ENCODE results near the gene EXD2. TPM values are rescaled to one million over a fixed set of nuclear protein-coding genes. Genes with fewer than 3 reads are reported as not detected.

EXD2 gene
- total RNA-seq, 1 donor from 2014 or later: 31.2 TPM

DNA sequence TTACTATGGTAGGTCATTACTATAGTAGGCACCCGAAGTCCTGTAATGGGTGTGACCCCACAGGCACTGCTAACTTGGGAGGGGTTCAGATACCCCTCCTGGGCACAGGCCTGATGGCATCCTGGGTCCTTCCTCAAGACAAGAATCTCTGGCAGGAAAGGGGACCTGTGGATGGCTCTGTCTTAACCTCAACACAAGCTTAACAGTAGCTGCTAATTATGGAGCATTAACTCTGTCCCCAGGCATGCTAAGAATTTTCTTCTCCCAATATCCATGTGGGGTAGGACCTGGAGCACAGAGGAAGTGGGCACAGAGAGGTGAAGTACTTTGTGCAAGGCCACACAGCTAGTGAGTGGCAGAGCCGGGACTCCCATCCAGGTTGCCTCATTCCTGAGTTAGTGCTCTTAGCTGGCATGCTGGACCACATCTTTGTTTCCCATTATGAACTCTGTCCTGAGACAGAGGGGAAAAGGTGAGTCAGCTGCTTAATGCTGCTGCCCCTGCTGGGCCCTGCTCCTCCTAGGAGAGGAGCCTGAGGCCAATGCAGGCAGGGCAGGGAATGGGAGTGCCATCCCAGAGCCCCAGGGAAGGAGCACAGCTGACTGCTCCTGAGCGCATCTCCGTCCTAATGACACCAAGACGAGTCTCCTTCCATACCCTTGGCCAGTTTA is 100.7 kb downstream of the EXD2 start:
- DNase-seq: no peak
- Mint-ChIP-seq H3K4me3 (ENCODE audit: unreplicated experiment) (no peak overlapping the region), H3K9me3 (ENCODE audit: unreplicated experiment) (peaks cover 6% of the 10 kb centered on the region), H3K27ac (ENCODE audit: unreplicated experiment) (no peak overlapping the region), H3K27me3 (ENCODE audit: unreplicated experiment) (peaks cover 9% of the 10 kb centered on the region), H3K4me1 (ENCODE audit: low read depth, unreplicated experiment) (peaks cover 35% of the 10 kb centered on the region), H3K36me3 (ENCODE audit: unreplicated experiment) (no peaks in the 10 kb centered on the region)
- TF ChIP-seq, protein P1, sequence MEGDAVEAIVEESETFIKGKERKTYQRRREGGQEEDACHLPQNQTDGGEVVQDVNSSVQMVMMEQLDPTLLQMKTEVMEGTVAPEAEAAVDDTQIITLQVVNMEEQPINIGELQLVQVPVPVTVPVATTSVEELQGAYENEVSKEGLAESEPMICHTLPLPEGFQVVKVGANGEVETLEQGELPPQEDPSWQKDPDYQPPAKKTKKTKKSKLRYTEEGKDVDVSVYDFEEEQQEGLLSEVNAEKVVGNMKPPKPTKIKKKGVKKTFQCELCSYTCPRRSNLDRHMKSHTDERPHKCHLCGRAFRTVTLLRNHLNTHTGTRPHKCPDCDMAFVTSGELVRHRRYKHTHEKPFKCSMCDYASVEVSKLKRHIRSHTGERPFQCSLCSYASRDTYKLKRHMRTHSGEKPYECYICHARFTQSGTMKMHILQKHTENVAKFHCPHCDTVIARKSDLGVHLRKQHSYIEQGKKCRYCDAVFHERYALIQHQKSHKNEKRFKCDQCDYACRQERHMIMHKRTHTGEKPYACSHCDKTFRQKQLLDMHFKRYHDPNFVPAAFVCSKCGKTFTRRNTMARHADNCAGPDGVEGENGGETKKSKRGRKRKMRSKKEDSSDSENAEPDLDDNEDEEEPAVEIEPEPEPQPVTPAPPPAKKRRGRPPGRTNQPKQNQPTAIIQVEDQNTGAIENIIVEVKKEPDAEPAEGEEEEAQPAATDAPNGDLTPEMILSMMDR (IDR thresholded peaks at IDR 0.05; ENCODE audit: partially characterized antibody, unreplicated experiment): no peak

Other genes starting within 250 kb of the EXD2 start
- gene ACTN1, start 212.2 kb upstream of the EXD2 start, total RNA-seq (ENCODE audit: unreplicated experiment): 48.1 TPM
- gene DCAF5, start 38.4 kb upstream of the EXD2 start, total RNA-seq (ENCODE audit: unreplicated experiment): 56.6 TPM
- 124 TPM for gene GALNT16, start 68.7 kb downstream of the EXD2 start, total RNA-seq (ENCODE audit: unreplicated experiment)
- 223 TPM for gene ERH, start 206.8 kb downstream of the EXD2 start, total RNA-seq (ENCODE audit: unreplicated experiment)
- gene SLC39A9, start 207.2 kb downstream of the EXD2 start, total RNA-seq (ENCODE audit: unreplicated experiment): 56.4 TPM

Data from glutamatergic neuron (in vitro differentiated cells).